ENCODE results near the gene KCNJ2. TPM values are rescaled to one million over a fixed set of nuclear protein-coding genes. Genes with fewer than 3 reads are reported as not detected.

Gene KCNJ2
- total RNA-seq, 4 donors from 2014 or later: 0.93 to 4.3 (median 1.7) TPM

GRCh38 chr17:70123193-70123592 is 46.1 kb upstream of the KCNJ2 start:
- Histone ChIP-seq H3K9me3 (no peaks in the 10 kb centered on the region), H3K27me3 (no peaks in the 10 kb centered on the region), H3K4me1 (peaks cover 0 to 16% of the 10 kb centered on the region in 2 donors), H3K4me3 (replicated peaks in 1 of 3) (no peak overlapping the region), H3K27ac (peak overlapping the region in 1 of 3 donors; percentile 24), H3K36me3 (no peaks in the 10 kb centered on the region)
- TF ChIP-seq CTCF (IDR thresholded peaks at IDR 0.05): no peak
- TF ChIP-seq POLR2A (IDR thresholded peaks at IDR 0.05): no peak
- no peak for DNase-seq
- intact Hi-C loops (cut with DNase I): no loop called here
- WGBS, 2 donors: 81 to 87% methylated on average over 2 of the region's 2 CpGs

- Histone ChIP-seq H3K27me3 (no peaks in the 10 kb centered on the region), H3K9me3 (no peaks in the 10 kb centered on the region), H3K27ac (peak overlapping the region in 1 of 3 donors; percentile 13), H3K4me3 (replicated peaks in 1 of 3) (no peak overlapping the region), H3K36me3 (no peaks in the 10 kb centered on the region), H3K4me1 (peaks cover 0 to 6% of the 10 kb centered on the region in 2 donors)
- 85 to 88% methylated on average over 3 of the region's 3 CpGs for WGBS, 2 donors
- DNase-seq: no peak
- intact Hi-C loops (cut with DNase I): no loop called here
- TF ChIP-seq POLR2A (IDR thresholded peaks at IDR 0.05): no peak
- TF ChIP-seq CTCF (IDR thresholded peaks at IDR 0.05): no peak
Measured at GRCh38 chr17:70124723-70125122, 44.6 kb upstream of the KCNJ2 start.

GRCh38 chr17:70127221-70127873 is 42.0 kb upstream of the KCNJ2 start:
- Histone ChIP-seq H3K4me3 (replicated peaks in 1 of 3) (no peak overlapping the region), H3K9me3 (no peaks in the 10 kb centered on the region), H3K27me3 (no peaks in the 10 kb centered on the region), H3K4me1 (peaks cover 0 to 7% of the 10 kb centered on the region in 2 donors), H3K27ac (peak overlapping the region in 2 of 3 donors; percentile 40 to 64), H3K36me3 (peaks cover 5 to 6% of the 10 kb centered on the region in 2 donors)
- intact Hi-C loops (cut with DNase I): no loop called here
- TF ChIP-seq POLR2A (IDR thresholded peaks at IDR 0.05) (no peak), CTCF (IDR thresholded peaks at IDR 0.05) (no peak)
- WGBS, 2 donors: 74% methylated on average over 6 of the region's 6 CpGs
- peak; percentile 21 to 30 for DNase-seq

DNA sequence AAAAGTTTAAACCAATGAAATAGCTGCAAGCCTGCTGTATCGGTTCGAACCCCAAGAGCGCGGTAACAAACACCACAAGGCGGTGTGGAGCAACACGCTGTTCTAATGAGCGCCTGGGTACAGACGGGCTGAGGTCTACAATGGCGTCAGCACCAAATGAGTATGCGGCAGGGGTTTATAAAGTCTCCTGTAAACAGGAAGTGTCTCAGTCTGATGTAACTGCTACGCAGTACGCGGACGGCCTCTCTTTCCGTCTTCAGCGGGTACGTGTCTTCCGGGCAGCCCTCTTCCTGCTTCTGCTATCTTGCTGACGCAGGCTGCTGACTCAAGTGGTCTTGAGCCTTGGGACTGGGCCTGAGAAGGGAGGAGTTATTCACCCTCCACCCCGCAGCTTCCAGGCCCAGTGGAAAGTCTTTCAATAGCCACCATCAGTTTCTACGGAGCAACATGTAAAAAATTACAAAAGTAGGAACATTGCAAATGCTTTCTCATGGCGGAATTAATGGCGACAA is 40.5 kb upstream of the KCNJ2 start:
- Histone ChIP-seq H3K4me3 (replicated peaks in 1 of 3) (no peak overlapping the region), H3K27me3 (no peaks in the 10 kb centered on the region), H3K27ac (no peak overlapping the region), H3K9me3 (no peaks in the 10 kb centered on the region), H3K36me3 (peaks cover 9 to 15% of the 10 kb centered on the region in 2 donors), H3K4me1 (peaks cover 0 to 7% of the 10 kb centered on the region in 2 donors)
- DNase-seq: no peak
- no peak for TF ChIP-seq POLR2A (IDR thresholded peaks at IDR 0.05)
- no peak for TF ChIP-seq CTCF (IDR thresholded peaks at IDR 0.05)
- intact Hi-C loops (cut with DNase I): no loop called here
- 96 to 97% methylated on average over 21 to 23 of the region's 23 CpGs for WGBS, 2 donors

DNA sequence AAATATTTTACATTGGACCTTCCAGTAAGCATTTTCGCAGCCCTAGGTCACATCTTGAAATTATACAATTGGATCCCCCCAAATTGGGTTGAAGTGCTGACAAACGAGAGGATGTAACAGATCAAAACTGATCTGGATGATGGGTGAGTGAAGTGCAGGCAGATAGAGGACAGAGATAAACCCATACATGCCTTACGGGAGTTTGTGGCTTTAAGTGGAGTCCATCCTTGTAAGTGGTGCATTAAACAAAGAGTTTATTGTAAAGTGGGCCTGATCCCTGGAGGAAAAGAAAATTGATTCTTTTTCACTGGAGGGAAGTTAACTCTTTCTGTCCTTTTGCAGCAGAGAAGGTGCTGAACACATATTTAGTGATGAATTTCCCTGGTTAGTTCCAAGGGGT is 39.0 kb upstream of the KCNJ2 start:
- TF ChIP-seq POLR2A (IDR thresholded peaks at IDR 0.05) (no peak), CTCF (IDR thresholded peaks at IDR 0.05) (no peak)
- 80 to 83% methylated on average over 3 of the region's 3 CpGs for WGBS, 2 donors
- H3K27ac ChIP-seq: no peak overlapping the region

More for the DNA sequence above, 39.0 kb upstream of the KCNJ2 start:
- Histone ChIP-seq H3K4me3 (replicated peaks in 1 of 3) (no peak overlapping the region), H3K9me3 (no peaks in the 10 kb centered on the region), H3K4me1 (peaks cover 0 to 10% of the 10 kb centered on the region in 2 donors), H3K36me3 (peaks cover 9 to 15% of the 10 kb centered on the region in 2 donors), H3K27me3 (no peaks in the 10 kb centered on the region)
- intact Hi-C loops (cut with DNase I): no loop called here
- no peak for DNase-seq

Data from thyroid gland (tissue), 4 donors.